ENCODE data around the gene ZIC5.

DNA sequence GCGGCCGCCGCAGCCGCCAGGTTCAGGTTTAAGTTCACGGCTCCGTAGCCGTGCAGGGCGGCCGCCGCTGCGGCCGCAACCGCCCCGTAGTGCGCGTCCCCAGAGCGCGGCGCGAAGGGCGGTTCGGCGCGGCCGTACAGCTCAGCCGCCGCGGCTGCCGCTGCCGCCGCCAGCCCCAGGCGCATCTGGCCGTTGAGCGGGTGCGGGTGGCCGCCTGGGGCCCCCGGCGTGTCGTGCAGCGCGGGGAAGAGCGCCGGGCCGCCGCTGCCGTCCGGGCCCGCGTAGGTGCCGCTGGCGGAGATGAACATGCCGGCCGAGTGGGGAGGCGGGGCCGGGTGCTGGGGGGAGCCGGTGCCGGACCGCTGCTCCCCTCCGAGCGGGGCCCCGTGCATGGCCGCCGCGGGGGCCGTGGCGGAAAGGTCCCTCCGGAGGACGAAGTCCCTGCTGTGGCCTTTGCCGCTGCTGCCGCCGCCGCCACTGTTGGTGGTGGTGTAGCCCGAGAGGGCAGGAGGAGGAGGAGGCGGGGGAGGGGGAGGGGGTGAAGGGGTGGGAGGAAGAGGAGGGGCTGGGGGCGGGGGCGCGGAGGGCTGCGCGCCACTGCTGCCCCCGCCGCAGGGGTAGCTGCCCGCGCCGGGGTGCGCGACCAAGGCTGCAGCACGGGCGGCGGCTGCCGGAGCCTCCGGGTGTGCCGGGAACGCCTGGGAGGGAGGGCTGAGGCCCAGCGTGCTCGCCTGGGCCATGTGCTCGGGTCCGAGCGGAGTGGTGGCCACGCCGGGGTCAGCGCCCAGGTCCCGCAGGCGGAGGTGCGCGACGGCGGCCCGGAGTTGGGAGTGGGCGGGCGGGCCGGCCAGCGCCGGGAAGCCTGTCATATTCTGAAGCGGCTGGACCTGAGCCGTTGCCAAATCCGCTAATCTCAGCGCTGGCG, 654 bp downstream of the ZIC5 start:
- TF ChIP-seq, protein P1, sequence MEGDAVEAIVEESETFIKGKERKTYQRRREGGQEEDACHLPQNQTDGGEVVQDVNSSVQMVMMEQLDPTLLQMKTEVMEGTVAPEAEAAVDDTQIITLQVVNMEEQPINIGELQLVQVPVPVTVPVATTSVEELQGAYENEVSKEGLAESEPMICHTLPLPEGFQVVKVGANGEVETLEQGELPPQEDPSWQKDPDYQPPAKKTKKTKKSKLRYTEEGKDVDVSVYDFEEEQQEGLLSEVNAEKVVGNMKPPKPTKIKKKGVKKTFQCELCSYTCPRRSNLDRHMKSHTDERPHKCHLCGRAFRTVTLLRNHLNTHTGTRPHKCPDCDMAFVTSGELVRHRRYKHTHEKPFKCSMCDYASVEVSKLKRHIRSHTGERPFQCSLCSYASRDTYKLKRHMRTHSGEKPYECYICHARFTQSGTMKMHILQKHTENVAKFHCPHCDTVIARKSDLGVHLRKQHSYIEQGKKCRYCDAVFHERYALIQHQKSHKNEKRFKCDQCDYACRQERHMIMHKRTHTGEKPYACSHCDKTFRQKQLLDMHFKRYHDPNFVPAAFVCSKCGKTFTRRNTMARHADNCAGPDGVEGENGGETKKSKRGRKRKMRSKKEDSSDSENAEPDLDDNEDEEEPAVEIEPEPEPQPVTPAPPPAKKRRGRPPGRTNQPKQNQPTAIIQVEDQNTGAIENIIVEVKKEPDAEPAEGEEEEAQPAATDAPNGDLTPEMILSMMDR (IDR thresholded peaks at IDR 0.05; ENCODE audit: low read length): no peak
- no peak for TF ChIP-seq EZH2 (IDR thresholded peaks at IDR 0.05; ENCODE audit: borderline replicate concordance, low read length)

All from OCI-LY1 (cell line).